ENCODE measurements around the gene BNIPL.

Gene BNIPL, protein sequence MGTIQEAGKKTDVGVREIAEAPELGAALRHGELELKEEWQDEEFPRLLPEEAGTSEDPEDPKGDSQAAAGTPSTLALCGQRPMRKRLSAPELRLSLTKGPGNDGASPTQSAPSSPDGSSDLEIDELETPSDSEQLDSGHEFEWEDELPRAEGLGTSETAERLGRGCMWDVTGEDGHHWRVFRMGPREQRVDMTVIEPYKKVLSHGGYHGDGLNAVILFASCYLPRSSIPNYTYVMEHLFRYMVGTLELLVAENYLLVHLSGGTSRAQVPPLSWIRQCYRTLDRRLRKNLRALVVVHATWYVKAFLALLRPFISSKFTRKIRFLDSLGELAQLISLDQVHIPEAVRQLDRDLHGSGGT

DNA sequence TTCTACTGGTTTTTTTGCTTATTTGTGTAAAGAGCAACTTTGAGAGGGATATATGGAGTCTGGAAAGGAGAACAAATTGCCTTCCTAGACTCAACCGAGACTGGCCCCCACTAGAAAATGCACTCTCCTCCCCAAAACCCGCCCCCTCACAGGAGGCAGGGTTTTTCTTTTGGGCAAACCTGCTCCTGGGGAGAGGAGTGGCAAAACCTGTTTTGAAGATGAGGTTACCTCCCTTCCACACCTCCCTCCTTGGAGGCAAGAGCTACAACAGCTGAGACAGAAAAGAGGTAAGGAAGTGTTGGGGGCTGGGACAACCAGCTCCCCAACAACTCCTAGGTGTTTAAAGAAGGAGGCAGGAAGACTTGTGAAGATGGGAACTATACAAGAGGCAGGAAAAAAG is at the start of gene BNIPL:
BNIPL (plus strand) TSS at position 231 of the 400 bp plus-strand sequence; CDS start at position 371, 140 bp downstream.
- no peak for DNase-seq (ENCODE audit: low read depth)

- no peak for DNase-seq (ENCODE audit: low read depth)
These were observed 48.5 kb upstream of the BNIPL start for GRCh38 chr1:150987924-150988323.

DNA sequence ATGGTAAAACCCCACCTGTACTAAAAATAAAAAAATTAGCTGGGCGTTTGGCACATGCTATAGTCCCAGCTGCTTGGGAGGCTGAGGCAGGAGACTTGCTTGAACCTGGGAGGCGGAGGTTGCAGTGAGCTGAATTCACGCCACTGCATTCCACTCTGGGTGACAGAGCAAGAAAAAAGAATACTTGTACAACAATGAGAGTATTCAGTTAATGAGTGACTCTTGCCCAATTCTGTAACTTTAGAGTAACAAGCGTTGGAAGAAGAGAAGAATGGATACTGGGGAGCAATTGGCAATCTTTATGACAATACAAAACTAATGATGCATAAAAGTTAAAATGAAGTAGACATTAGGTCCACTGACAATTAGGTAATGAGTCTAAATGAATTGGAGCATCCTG is 43.8 kb upstream of the BNIPL start:
- no peak for DNase-seq (ENCODE audit: low read depth)

DNA sequence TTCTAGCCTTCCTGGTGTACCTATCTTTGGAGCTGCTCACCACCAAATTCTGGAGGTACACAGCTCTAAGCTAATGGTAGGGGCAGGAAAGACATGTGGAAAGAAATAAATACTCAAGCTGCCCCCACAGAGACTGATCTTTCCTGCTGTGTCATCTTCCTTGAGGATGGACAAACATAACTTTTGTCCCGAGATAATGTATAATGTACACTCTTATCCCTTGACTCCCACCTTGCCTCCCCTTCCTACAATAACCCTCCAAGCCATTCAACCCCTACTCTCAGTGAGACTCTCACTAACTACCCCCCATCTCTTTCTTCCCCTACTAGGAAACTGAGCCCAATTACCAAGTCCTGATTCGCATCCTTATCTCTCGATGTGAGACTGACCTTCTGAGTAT is 42.1 kb upstream of the BNIPL start:
- no peak for DNase-seq (ENCODE audit: low read depth)

DNA sequence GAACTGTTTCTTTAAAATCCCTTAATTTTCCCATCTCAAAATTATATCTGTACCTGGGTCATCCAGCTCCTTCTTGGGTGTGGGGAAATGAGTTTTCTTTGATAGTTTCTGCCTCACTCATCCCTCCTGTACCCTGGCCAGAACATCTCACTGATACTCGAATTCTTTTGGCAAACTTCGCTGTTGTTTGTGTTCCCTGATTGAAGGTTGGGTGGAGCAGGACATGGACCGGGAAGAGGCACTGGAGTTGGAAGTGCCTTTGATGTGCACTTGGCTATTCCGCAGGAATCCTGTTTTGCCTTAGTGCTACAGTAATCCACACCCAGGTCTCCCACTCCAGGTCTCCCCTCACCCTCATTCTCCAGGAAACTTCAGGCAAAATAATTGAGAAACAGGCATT is 40.9 kb upstream of the BNIPL start:
- no peak for DNase-seq (ENCODE audit: low read depth)

- DNase-seq (ENCODE audit: low read depth): no peak
These were observed 40.5 kb upstream of the BNIPL start for GRCh38 chr1:150995896-150996295.

- DNase-seq (ENCODE audit: low read depth): no peak
These were observed 39.1 kb upstream of the BNIPL start for GRCh38 chr1:150997126-150997872.

- DNase-seq (ENCODE audit: low read depth): no peak
These were observed 38.4 kb upstream of the BNIPL start for GRCh38 chr1:150997949-150998348.

GRCh38 chr1:150999051-150999674 is 37.2 kb upstream of the BNIPL start:
- no peak for DNase-seq (ENCODE audit: low read depth)

DNA sequence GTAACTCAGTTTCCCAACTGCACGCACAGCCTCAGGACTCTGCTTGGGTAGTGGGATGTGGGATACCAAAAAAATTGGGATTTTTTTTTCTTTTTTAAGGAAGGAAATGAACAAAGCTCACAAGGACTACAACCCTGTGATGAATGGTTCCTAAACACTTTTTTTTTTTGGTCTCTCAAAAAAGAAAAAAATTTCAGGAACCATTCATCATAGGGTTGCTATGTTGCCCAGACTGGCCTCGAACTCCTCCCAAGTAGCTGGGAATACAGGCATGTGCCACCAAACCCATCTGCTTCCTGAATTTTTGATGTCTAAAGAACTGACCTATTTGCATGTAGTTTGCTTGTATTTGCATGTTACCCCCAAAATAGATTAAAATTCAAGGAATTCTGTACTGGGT is 36.5 kb upstream of the BNIPL start:
- DNase-seq (ENCODE audit: low read depth): no peak

GRCh38 chr1:151000408-151000807 is 36.0 kb upstream of the BNIPL start:
- DNase-seq (ENCODE audit: low read depth): no peak

DNA sequence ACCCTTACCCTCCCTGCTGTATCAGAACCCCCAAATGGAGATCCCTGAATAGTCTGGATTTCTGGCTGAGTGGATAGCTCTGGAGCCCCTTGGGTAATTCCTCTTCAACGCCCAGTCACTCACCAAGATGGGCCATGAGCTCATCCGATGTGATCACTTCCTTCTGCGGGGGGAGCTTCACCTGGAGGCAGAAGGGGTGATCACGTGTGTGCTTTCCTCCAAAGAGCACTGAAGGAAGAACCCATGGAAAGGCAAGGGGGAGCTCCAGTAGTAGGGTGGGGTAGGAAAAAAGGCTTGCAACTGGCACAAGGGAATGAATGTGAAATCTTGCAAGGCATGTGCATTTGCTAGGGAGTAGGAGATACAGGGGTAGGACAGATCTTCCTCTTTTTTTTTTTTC is 34.8 kb upstream of the BNIPL start:
- no peak for DNase-seq (ENCODE audit: low read depth)

GRCh38 chr1:151002051-151002450 is 34.3 kb upstream of the BNIPL start:
- DNase-seq (ENCODE audit: low read depth): no peak

- no peak for DNase-seq (ENCODE audit: low read depth)
These were observed 33.8 kb upstream of the BNIPL start for GRCh38 chr1:151002611-151003010.

- no peak for DNase-seq (ENCODE audit: low read depth)
These were observed 33.2 kb upstream of the BNIPL start for GRCh38 chr1:151003180-151003579.

- no peak for DNase-seq (ENCODE audit: low read depth)
These were observed 30.6 kb upstream of the BNIPL start for GRCh38 chr1:151005729-151006319.

DNA sequence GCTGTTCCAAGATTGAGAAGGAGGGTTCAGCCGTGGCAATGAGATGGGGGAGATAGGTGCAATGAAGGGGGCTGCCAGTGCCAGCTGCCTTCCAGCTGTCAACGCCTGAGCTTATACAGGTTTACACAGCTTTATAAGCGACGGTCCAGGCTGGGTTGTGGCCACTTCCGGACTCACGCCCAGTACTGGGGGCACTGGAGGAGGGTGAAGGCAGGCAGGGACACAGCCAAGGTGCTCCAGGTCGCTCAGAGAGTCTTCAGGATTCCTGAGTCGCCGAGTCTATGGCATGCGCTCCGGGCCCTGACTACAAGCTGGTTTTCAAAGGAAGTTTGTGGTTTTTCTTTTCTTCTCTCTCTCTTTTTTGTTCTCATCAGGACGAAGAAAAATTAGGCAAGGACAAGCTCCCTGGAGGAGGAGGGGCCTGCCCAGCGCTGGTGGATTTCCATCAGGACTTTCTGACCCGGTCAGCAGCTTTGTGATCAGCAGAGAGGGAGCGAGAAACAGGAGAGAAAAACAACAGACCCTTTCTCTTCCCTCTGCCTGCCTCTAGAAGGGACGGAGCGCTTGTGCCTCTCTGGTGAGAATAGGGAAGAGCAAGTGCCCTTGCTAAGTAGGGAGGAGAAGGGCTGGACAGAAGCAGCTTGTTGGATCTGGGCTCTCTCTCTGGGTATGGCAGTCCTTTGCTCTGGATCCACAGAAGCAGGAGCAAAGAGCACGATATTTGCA is 29.9 kb upstream of the BNIPL start, which contains the start of gene MINDY1:
MINDY1 (minus strand) TSS at position 576 of the 726 bp plus-strand sequence. CDS start 4,285 bp downstream, outside the sequence.
- no peak for DNase-seq (ENCODE audit: low read depth)

- DNase-seq (ENCODE audit: low read depth): no peak
These were observed 28.5 kb upstream of the BNIPL start for GRCh38 chr1:151007853-151008243.

DNA sequence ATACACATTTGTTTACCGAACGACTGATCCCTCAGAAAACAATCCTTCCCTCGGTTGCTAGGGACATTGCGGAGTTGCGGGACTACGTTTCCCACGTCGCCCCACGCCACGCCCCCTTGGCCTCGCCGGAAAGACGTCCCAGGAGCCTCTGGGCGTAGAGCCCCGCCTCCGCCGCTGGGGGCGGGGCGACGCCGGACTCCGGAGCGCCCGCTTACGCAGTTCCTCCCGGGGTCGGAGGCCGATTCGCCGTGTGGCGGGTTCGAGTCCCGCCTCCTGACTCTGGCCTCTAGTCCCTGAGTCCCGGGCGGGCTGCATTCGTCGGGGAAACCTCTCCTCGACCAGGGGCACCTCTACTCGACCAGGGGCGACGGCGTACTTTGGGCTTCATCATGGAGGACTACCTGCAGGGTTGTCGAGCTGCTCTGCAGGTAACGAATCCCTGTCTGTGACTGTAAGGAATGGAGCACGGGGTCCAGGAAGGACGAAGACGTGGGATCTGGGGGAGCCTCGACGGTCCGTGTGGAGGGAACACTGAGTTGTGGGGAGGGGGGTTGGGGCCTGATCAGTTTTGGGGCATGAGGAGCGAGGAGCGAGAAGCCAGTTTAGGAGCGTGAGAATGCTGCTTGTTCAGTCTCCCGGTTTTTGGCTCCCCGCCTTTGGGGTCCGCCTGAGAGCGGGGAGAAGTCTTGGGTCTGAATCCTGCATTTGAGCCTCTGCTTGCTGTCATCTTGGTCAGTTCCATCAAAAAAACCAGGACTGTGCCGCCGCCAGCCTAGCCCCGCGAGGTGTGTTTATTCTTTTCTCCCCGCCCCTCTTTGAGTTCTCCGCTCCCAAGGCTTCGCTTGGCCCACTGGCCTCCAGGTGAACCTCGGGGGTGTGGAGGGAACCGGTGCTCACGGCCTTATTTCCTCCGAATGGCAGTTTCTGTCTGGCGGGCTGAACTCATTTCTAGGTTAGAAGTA is 27.9 kb upstream of the BNIPL start, which contains the start of gene PRUNE1:
PRUNE1 (plus strand) TSS at position 206 of the 962 bp plus-strand sequence; CDS start at position 390, 184 bp downstream.
- peak; percentile 94 for DNase-seq (ENCODE audit: low read depth)

GRCh38 chr1:151009206-151009587 is 27.2 kb upstream of the BNIPL start:
- DNase-seq (ENCODE audit: low read depth): no peak

Data from activated T-helper 1 cell treated with Interleukin-2 at 50 U/mL for 16 hours (primary cell).